ENCODE data around the gene TMEM263. TPM values are rescaled to one million over a fixed set of nuclear protein-coding genes. Genes with fewer than 3 reads are reported as not detected.
A peak's percentile ranks its signal among the peaks of the same experiment; 100 is the strongest.

TMEM263 gene
- total and polyA plus RNA-seq, 2 of the 13 experiments (the other 11 are each of a cell fraction or from before 2014, with no cell fraction given): 25.9 to 58.6 TPM

DNA sequence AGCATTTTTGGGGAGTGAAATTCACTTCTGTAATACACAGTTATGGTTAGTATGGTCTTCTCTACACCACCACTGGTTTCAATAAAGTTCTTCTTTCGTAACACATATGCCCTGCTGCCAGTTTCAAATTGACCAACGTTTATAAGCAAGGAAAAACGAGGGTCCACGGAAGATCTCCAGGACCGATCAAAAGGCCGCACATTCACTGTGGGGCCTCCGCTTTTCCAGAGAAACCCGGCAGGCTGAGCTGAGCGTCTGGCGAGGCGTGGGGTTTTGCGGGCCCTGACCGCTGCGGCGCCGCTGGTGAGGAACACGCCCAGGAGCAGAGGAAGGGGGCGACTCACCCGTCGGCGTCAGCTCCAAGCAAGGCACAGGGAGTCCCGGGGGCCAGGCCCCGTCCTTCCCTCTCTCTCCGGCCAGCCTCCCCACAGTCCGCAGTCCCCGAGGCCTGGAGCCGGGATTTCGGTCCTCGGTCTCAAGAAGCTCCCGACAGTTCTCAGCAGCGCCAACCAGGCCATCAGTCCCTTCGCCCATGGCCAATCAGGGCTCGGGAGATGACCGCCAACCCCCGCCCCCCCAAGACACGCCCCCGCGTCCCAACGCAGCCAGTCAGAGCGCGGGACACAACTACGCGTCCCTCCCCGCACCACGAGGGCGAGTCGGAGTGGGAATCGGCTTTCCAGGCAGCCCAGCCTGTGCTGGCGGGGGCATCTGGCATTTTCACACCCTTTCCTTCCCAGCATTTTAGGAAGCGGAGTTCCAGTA is 31.1 kb downstream of the TMEM263 start, which contains the start of gene MTERF2 (continued):
- TF ChIP-seq AGO1 (IDR thresholded peaks at IDR 0.05; ENCODE audit: low read depth, low read length, poor library complexity, severe bottlenecking) (no peak), ZNF350 (CRISPR knock-in tag; IDR thresholded peaks at IDR 0.05; ENCODE audit: borderline replicate concordance, low read depth) (0 out of 2 replicates have a peak, but pooled peaks have one; percentile 44), SIN3A (IDR thresholded peaks at IDR 0.05; ENCODE audit: borderline replicate concordance, low read depth, low read length) (0 out of 2 replicates have a peak, but pooled peaks have one; percentile 16), ZNF766 (CRISPR knock-in tag; IDR thresholded peaks at IDR 0.05; ENCODE audit: borderline replicate concordance) (no peak; the same call in 1 of the 2 replicates), FOXM1 (CRISPR knock-in tag; IDR thresholded peaks at IDR 0.05) (no peak), KAT7 (CRISPR knock-in tag; IDR thresholded peaks at IDR 0.05; ENCODE audit: borderline replicate concordance) (peak; percentile 77; the same call in 1 of the 2 replicates), ZNF605 (CRISPR knock-in tag; IDR thresholded peaks at IDR 0.05) (peak; percentile 91), ZNF230 (CRISPR knock-in tag; IDR thresholded peaks at IDR 0.05) (peak; percentile 62; the same call in 1 of the 2 replicates), RBAK (CRISPR knock-in tag; IDR thresholded peaks at IDR 0.05) (peak; percentile 38; the same call in 1 of the 2 replicates), CBX5 (CRISPR knock-in tag; IDR thresholded peaks at IDR 0.05; ENCODE audit: borderline replicate concordance) (peak; percentile 14; the same call in 1 of the 2 replicates), U2AF1 (optimal IDR thresholded peaks at IDR 0.05; ENCODE audit: low read depth, low read length) (peak; percentile 78), KDM5B (CRISPR knock-in tag; IDR thresholded peaks at IDR 0.05; ENCODE audit: borderline replicate concordance) (peak; percentile 85; the same call in 1 of the 2 replicates), POLR2AphosphoS5 (IDR thresholded peaks at IDR 0.05; ENCODE audit: low read depth, low read length) (peak; percentile 78), NR2F6 (IDR thresholded peaks at IDR 0.05) (no peak), NR2F6 (CRISPR knock-in tag; IDR thresholded peaks at IDR 0.05) (no peak), KDM5A (IDR thresholded peaks at IDR 0.05; ENCODE audit: borderline replicate concordance, low read length) (peak; percentile 35; the same call in 1 of the 2 replicates), TCF12 (IDR thresholded peaks at IDR 0.05) (no peak), TCF12 (CRISPR knock-in tag; IDR thresholded peaks at IDR 0.05) (no peak)
- TF ChIP-seq, protein P1, sequence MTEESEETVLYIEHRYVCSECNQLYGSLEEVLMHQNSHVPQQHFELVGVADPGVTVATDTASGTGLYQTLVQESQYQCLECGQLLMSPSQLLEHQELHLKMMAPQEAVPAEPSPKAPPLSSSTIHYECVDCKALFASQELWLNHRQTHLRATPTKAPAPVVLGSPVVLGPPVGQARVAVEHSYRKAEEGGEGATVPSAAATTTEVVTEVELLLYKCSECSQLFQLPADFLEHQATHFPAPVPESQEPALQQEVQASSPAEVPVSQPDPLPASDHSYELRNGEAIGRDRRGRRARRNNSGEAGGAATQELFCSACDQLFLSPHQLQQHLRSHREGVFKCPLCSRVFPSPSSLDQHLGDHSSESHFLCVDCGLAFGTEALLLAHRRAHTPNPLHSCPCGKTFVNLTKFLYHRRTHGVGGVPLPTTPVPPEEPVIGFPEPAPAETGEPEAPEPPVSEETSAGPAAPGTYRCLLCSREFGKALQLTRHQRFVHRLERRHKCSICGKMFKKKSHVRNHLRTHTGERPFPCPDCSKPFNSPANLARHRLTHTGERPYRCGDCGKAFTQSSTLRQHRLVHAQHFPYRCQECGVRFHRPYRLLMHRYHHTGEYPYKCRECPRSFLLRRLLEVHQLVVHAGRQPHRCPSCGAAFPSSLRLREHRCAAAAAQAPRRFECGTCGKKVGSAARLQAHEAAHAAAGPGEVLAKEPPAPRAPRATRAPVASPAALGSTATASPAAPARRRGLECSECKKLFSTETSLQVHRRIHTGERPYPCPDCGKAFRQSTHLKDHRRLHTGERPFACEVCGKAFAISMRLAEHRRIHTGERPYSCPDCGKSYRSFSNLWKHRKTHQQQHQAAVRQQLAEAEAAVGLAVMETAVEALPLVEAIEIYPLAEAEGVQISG (CRISPR knock-in tag; IDR thresholded peaks at IDR 0.05): peak; percentile 46
- TF ChIP-seq, protein P2, sequence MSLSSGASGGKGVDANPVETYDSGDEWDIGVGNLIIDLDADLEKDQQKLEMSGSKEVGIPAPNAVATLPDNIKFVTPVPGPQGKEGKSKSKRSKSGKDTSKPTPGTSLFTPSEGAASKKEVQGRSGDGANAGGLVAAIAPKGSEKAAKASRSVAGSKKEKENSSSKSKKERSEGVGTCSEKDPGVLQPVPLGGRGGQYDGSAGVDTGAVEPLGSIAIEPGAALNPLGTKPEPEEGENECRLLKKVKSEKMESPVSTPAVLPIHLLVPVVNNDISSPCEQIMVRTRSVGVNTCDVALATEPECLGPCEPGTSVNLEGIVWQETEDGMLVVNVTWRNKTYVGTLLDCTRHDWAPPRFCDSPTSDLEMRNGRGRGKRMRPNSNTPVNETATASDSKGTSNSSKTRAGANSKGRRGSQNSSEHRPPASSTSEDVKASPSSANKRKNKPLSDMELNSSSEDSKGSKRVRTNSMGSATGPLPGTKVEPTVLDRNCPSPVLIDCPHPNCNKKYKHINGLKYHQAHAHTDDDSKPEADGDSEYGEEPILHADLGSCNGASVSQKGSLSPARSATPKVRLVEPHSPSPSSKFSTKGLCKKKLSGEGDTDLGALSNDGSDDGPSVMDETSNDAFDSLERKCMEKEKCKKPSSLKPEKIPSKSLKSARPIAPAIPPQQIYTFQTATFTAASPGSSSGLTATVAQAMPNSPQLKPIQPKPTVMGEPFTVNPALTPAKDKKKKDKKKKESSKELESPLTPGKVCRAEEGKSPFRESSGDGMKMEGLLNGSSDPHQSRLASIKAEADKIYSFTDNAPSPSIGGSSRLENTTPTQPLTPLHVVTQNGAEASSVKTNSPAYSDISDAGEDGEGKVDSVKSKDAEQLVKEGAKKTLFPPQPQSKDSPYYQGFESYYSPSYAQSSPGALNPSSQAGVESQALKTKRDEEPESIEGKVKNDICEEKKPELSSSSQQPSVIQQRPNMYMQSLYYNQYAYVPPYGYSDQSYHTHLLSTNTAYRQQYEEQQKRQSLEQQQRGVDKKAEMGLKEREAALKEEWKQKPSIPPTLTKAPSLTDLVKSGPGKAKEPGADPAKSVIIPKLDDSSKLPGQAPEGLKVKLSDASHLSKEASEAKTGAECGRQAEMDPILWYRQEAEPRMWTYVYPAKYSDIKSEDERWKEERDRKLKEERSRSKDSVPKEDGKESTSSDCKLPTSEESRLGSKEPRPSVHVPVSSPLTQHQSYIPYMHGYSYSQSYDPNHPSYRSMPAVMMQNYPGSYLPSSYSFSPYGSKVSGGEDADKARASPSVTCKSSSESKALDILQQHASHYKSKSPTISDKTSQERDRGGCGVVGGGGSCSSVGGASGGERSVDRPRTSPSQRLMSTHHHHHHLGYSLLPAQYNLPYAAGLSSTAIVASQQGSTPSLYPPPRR (CRISPR knock-in tag; IDR thresholded peaks at IDR 0.05; ENCODE audit: borderline replicate concordance): no peak; the same call in 1 of the 2 replicates
- TF ChIP-seq, protein P3, sequence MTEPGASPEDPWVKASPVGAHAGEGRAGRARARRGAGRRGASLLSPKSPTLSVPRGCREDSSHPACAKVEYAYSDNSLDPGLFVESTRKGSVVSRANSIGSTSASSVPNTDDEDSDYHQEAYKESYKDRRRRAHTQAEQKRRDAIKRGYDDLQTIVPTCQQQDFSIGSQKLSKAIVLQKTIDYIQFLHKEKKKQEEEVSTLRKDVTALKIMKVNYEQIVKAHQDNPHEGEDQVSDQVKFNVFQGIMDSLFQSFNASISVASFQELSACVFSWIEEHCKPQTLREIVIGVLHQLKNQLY (CRISPR knock-in tag; IDR thresholded peaks at IDR 0.05): no peak
